HCT116 (cell line): Measurements from ENCODE around the gene AMHR2. TPM values are rescaled to one million over a fixed set of nuclear protein-coding genes. Genes with fewer than 3 reads are reported as not detected.
"Not testable (repeated sequence)": the region's sequence is repeated elsewhere in the genome, so short reads cannot be mapped to it uniquely, and the experiment has no call there.

Experiments
- ATAC-seq: fragments of 200-7000 bp; cut with Tn5 transposase; 2 replicates; pipeline ENCODE4 v1.9.1; 2020; ENCODE audit warnings: mild to moderate bottlenecking, moderate library complexity
- BruUV-seq: library from RNA; stranded (reverse); fragments of 400-500 nt; replicated peaks from 2 replicates; lab custom pipeline; 2021; lab: Mats Ljungman, UMichigan
- CTCF ChIA-PET: fragments of 300-600 bp; sonication (Branson Sonifier 250); formaldehyde crosslinking; loops from one replicate; lab custom pipeline; 2021; ENCODE audit warnings: antibody characterized with exemption; lab: Charles Lee
- POLR2A ChIA-PET: fragments of 300-600, 350-600 bp; sonication (Branson Sonifier 250); formaldehyde crosslinking; loops from one replicate; lab custom pipeline; 2021; ENCODE audit warnings: antibody characterized with exemption; lab: Charles Lee
- RAD21 ChIA-PET, 2 experiments: fragments of 300-600 bp; sonication (Branson Sonifier 250); formaldehyde crosslinking; loops; one replicate each; lab custom pipeline; 2023; ENCODE audit warnings: low total read pairs in 2 of 2; ENCODE audit not compliant: uncharacterized antibody in 2 of 2, unreplicated experiment in 2 of 2, low non-redundant PET in 1 of 2; lab: Charles Lee
- DNase-seq: peaks from one replicate; pipeline ENCODE4 v3.0.0-alpha.2; 2010; ENCODE audit warnings: low read depth, low spot score
- H2AFZ ChIP-seq: fragments of 200-600 bp; shearing (Covaris generic), sonication (generic); 2 replicates; pipeline ENCODE4 v1.6.1; 2017; ENCODE audit warnings: low read depth, mixed run types, mixed read lengths, antibody characterized with exemption, low read length; ENCODE audit not compliant: poor library complexity, severe bottlenecking
- H3K27ac ChIP-seq: 2 replicates; pipeline ENCODE4 v1.5.1; 2012; ENCODE audit warnings: low read depth, low read length
- H3K27me3 ChIP-seq: fragments of 200-600 bp; sonication (generic); 2 replicates; pipeline ENCODE4 v1.6.1; 2016; ENCODE audit warnings: mixed run types, low read length, mixed read lengths; ENCODE audit not compliant: insufficient read depth
- H3K36me3 ChIP-seq, 2 experiments: fragments of 200-500 bp in 1 of 2; fragments of 200-600 bp in 1 of 2; sonication (Bioruptor generic) in 1 of 2; sonication (generic) in 1 of 2; 2 replicates each; pipeline versions ENCODE4 v1.5.1 to v1.6.1; 2014 to 2016; ENCODE audit warnings: low read length in 2 of 2, inconsistent platforms in 1 of 2, mixed read lengths in 1 of 2, mixed run types in 1 of 2; ENCODE audit not compliant: insufficient read depth in 2 of 2, control insufficient read depth in 1 of 2
- H3K4me1 ChIP-seq, 2 experiments: fragments of 200-600 bp in 1 of 2; sonication (generic) in 1 of 2; 2 replicates each; pipeline versions ENCODE4 v1.5.1 to v1.6.1; 2012 to 2017; ENCODE audit warnings: low read length in 2 of 2, inconsistent platforms in 1 of 2, mild to moderate bottlenecking in 1 of 2, mixed read lengths in 1 of 2, mixed run types in 1 of 2, moderate library complexity in 1 of 2; ENCODE audit not compliant: insufficient read depth in 2 of 2, control insufficient read depth in 1 of 2
- H3K4me2 ChIP-seq: fragments of 200-600 bp; sonication (generic); 2 replicates; pipeline ENCODE4 v1.6.1; 2017; ENCODE audit warnings: mixed run types, low read length, mixed read lengths
- H3K4me3 ChIP-seq, 2 experiments: fragments of 200-600 bp in 1 of 2; sonication (generic) in 1 of 2; replicated peaks in 1 of 2; 2 replicates each; pipeline ENCODE4 v1.5.1; 2011 to 2016; ENCODE audit warnings: low read length in 2 of 2, control low read depth in 1 of 2, low read depth in 1 of 2, mild to moderate bottlenecking in 1 of 2, mixed read lengths in 1 of 2, mixed run types in 1 of 2
- H3K79me2 ChIP-seq: fragments of 200-600 bp; sonication (generic); 2 replicates; pipeline ENCODE4 v1.6.1; 2017; ENCODE audit warnings: mild to moderate bottlenecking, mixed run types, low read length, moderate library complexity, mixed read lengths; ENCODE audit not compliant: insufficient read depth
- H3K9ac ChIP-seq: fragments of 200-600 bp; sonication (generic); 2 replicates; pipeline ENCODE4 v1.6.1; 2016; ENCODE audit warnings: low read length, mixed read lengths
- H3K9me2 ChIP-seq: fragments of 200-600 bp; sonication (generic), shearing (Covaris generic); 2 replicates; pipeline ENCODE4 v1.6.1; 2017; ENCODE audit warnings: mixed run types, mild to moderate bottlenecking, moderate library complexity; ENCODE audit not compliant: insufficient read depth
- H3K9me3 ChIP-seq, 2 experiments: fragments of 200-500 bp in 1 of 2; fragments of 200-600 bp in 1 of 2; sonication (Bioruptor generic) in 1 of 2; sonication (generic) in 1 of 2; 2 replicates each; pipeline ENCODE4 v1.6.1; 2014 to 2017; ENCODE audit warnings: low read length in 2 of 2, mixed read lengths in 2 of 2, inconsistent platforms in 1 of 2, low read depth in 1 of 2, mild to moderate bottlenecking in 1 of 2, mixed run types in 1 of 2, moderate library complexity in 1 of 2; ENCODE audit not compliant: control insufficient read depth in 1 of 2, insufficient read depth in 1 of 2
- H4K20me1 ChIP-seq: fragments of 200-600 bp; sonication (generic), shearing (Covaris generic); 2 replicates; pipeline ENCODE4 v1.6.1; 2017; ENCODE audit warnings: mixed run types, mild to moderate bottlenecking, moderate library complexity; ENCODE audit not compliant: insufficient read depth
- CBX3 ChIP-seq: IDR thresholded peaks from 2 replicates; pipeline ENCODE4 v1.6.1; 2012; ENCODE audit warnings: low read depth
- CEBPB ChIP-seq: IDR thresholded peaks from 2 replicates; pipeline ENCODE4 v1.6.1; 2012; ENCODE audit warnings: low read depth
- ELF1 ChIP-seq: IDR thresholded peaks from 2 replicates; pipeline ENCODE4 v1.6.1; 2012; ENCODE audit warnings: low read depth, borderline replicate concordance
- EZH2 ChIP-seq: fragments of 200-600 bp; sonication (generic); IDR thresholded peaks from 2 replicates; pipeline ENCODE4 v1.6.1; 2017; ENCODE audit warnings: antibody characterized with exemption, mixed run types
- EZH2phosphoT487 ChIP-seq: fragments of 200-600 bp; IDR thresholded peaks from 2 replicates; pipeline ENCODE4 v1.6.1; 2018; ENCODE audit warnings: antibody characterized with exemption, borderline replicate concordance
- JUND ChIP-seq: IDR thresholded peaks from 2 replicates; pipeline ENCODE4 v1.6.1; 2012
- POLR2AphosphoS5 ChIP-seq: IDR thresholded peaks from 2 replicates; pipeline ENCODE4 v1.6.1; 2011; ENCODE audit warnings: mild to moderate bottlenecking, low read depth, low read length, moderate library complexity
- SIN3A ChIP-seq: IDR thresholded peaks from 2 replicates; pipeline ENCODE4 v1.6.1; 2012; ENCODE audit warnings: low read depth
- YY1 ChIP-seq: IDR thresholded peaks from 2 replicates; pipeline ENCODE4 v1.6.1; 2011; ENCODE audit warnings: low read length, low read depth, moderate library complexity, mild to moderate bottlenecking; ENCODE audit not compliant: insufficient replicate concordance; ENCODE audit errors: extremely low read depth
- ZFX ChIP-seq: fragments of 450-650 bp; IDR thresholded peaks from 2 replicates; pipeline ENCODE4 v1.6.1; 2017
- ZNF274 ChIP-seq: fragments of 200-500 bp; sonication (Bioruptor generic); IDR thresholded peaks from 2 replicates; pipeline ENCODE4 v1.6.1; 2014; ENCODE audit warnings: mild to moderate bottlenecking, low read depth, low read length, inconsistent platforms
- intact Hi-C: fragments of 100-400 bp; cut with micrococcal nuclease; formaldehyde crosslinking; loops from 2 replicates; pipeline ENCODE4 v1.10.0; 2022
- total RNA-seq: library from RNA; stranded (reverse); gene quantifications from one replicate; pipeline ENCODE4 v1.2.1, GENCODE V29; 2021; ENCODE audit not compliant: unreplicated experiment
- TF ChIP-seq, protein P1 (sequence below): IDR thresholded peaks from 2 replicates; pipeline ENCODE4 v1.6.1; 2012
- TF ChIP-seq, protein P2 (sequence below): IDR thresholded peaks from 2 replicates; pipeline ENCODE4 v1.6.1; 2011; ENCODE audit warnings: mild to moderate bottlenecking, low read length, moderate library complexity; ENCODE audit not compliant: insufficient replicate concordance; ENCODE audit errors: extremely low read depth

AMHR2 gene
- total RNA-seq, 1 experiment from 2014 or later = not detected

GRCh38 chr12:53414756-53415417, 8.8 kb upstream of the AMHR2 start:
- Histone ChIP-seq H3K9me2 (no peaks in the 10 kb centered on the region), H3K27ac (no peak overlapping the region), H2AFZ (no peak overlapping the region), H4K20me1 (no peaks in the 10 kb centered on the region), H3K9ac (no peak overlapping the region), H3K9me3 (no peaks in the 10 kb centered on the region), H3K79me2 (no peaks in the 10 kb centered on the region), H3K4me1 (peaks cover 14 to 19% of the 10 kb centered on the region in 2 experiments), H3K27me3 (no peaks in the 10 kb centered on the region), H3K4me3 (no peak overlapping the region), H3K36me3 (peaks cover 19 to 22% of the 10 kb centered on the region in 2 experiments), H3K4me2 (no peak overlapping the region)
- ChIA-PET RAD21 (no interaction called here), CTCF (interaction anchor here (0.8 kb wide), 1 partner anchor 63 kb away, joined by 3 read pairs; no protein-coding TSS in a partner anchor), POLR2A (no interaction called here)
- TF ChIP-seq ZNF274 (no peak), YY1 (no peak), EZH2 (no peak), EZH2phosphoT487 (no peak), CEBPB (no peak), CBX3 (no peak), JUND (no peak), ELF1 (no peak), POLR2AphosphoS5 (no peak), SIN3A (no peak), ZFX (no peak)
- TF ChIP-seq, protein P1, sequence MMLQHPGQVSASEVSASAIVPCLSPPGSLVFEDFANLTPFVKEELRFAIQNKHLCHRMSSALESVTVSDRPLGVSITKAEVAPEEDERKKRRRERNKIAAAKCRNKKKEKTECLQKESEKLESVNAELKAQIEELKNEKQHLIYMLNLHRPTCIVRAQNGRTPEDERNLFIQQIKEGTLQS = no peak
- TF ChIP-seq, protein P2, sequence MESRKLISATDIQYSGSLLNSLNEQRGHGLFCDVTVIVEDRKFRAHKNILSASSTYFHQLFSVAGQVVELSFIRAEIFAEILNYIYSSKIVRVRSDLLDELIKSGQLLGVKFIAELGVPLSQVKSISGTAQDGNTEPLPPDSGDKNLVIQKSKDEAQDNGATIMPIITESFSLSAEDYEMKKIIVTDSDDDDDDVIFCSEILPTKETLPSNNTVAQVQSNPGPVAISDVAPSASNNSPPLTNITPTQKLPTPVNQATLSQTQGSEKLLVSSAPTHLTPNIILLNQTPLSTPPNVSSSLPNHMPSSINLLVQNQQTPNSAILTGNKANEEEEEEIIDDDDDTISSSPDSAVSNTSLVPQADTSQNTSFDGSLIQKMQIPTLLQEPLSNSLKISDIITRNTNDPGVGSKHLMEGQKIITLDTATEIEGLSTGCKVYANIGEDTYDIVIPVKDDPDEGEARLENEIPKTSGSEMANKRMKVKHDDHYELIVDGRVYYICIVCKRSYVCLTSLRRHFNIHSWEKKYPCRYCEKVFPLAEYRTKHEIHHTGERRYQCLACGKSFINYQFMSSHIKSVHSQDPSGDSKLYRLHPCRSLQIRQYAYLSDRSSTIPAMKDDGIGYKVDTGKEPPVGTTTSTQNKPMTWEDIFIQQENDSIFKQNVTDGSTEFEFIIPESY = no peak
- intact Hi-C loops = no loop called here
- DNase-seq (no peak), ATAC-seq (no peak)
- no TSS peak for BruUV-seq

- H4K20me1 ChIP-seq, RAD21 ChIA-PET, H3K27ac ChIP-seq, H3K9me2 ChIP-seq, intact Hi-C loops, BruUV-seq, H3K27me3 ChIP-seq, DNase-seq, POLR2A ChIA-PET, H3K9ac ChIP-seq, H2AFZ ChIP-seq, H3K9me3 ChIP-seq, H3K4me2 ChIP-seq, H3K4me3 ChIP-seq, H3K79me2 ChIP-seq: not testable (repeated sequence)
- 0 out of 2 replicates have a peak, but pooled peaks have one; percentile 9 for ATAC-seq
- Histone ChIP-seq H3K4me1 (peaks cover 18 to 29% of the 10 kb centered on the region in 2 experiments), H3K36me3 (peaks cover 16 to 19% of the 10 kb centered on the region in 2 experiments)
- CTCF ChIA-PET = interaction anchor here (0.6 to 0.8 kb wide), 2 partner anchors 64 to 92 kb away, joined by 3 read pairs; no protein-coding TSS in a partner anchor
These were observed 7.8 kb upstream of the AMHR2 start for GRCh38 chr12:53415752-53416389.
